ENCODE results near the gene CEP250. TPM values are rescaled to one million over a fixed set of nuclear protein-coding genes. Genes with fewer than 3 reads are reported as not detected.

The CEP250 gene
- polyA plus RNA-seq, 1 donor from 2014 or later, result 22.0 TPM

- Histone ChIP-seq H3K4me2 (ENCODE audit: low read length) (no peak overlapping the region), H3K36me3 (ENCODE audit: insufficient read depth, low read length) (no peaks in the 10 kb centered on the region), H3K9ac (ENCODE audit: low read length) (no peak overlapping the region), H3K27ac (ENCODE audit: low read length) (no peak overlapping the region), H3K9me3 (ENCODE audit: low read length) (no peaks in the 10 kb centered on the region), H3F3A (ENCODE audit: insufficient read depth, low read length, poor library complexity, severe bottlenecking) (no peaks in the 10 kb centered on the region), H3K9me2 (ENCODE audit: insufficient read depth, low read length) (no peaks in the 10 kb centered on the region), H3K27me3 (ENCODE audit: insufficient read depth, low read depth, low read length) (no peaks in the 10 kb centered on the region), H2AFZ (ENCODE audit: low read depth, low read length) (no peak overlapping the region), H3K4me3 (ENCODE audit: low read length) (no peak overlapping the region), H4K20me1 (ENCODE audit: insufficient read depth) (no peaks in the 10 kb centered on the region), H3K79me2 (replicated peaks; ENCODE audit: insufficient read depth, low read length) (no peaks in the 10 kb centered on the region)
- TF ChIP-seq, protein P1, sequence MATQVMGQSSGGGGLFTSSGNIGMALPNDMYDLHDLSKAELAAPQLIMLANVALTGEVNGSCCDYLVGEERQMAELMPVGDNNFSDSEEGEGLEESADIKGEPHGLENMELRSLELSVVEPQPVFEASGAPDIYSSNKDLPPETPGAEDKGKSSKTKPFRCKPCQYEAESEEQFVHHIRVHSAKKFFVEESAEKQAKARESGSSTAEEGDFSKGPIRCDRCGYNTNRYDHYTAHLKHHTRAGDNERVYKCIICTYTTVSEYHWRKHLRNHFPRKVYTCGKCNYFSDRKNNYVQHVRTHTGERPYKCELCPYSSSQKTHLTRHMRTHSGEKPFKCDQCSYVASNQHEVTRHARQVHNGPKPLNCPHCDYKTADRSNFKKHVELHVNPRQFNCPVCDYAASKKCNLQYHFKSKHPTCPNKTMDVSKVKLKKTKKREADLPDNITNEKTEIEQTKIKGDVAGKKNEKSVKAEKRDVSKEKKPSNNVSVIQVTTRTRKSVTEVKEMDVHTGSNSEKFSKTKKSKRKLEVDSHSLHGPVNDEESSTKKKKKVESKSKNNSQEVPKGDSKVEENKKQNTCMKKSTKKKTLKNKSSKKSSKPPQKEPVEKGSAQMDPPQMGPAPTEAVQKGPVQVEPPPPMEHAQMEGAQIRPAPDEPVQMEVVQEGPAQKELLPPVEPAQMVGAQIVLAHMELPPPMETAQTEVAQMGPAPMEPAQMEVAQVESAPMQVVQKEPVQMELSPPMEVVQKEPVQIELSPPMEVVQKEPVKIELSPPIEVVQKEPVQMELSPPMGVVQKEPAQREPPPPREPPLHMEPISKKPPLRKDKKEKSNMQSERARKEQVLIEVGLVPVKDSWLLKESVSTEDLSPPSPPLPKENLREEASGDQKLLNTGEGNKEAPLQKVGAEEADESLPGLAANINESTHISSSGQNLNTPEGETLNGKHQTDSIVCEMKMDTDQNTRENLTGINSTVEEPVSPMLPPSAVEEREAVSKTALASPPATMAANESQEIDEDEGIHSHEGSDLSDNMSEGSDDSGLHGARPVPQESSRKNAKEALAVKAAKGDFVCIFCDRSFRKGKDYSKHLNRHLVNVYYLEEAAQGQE (IDR thresholded peaks at IDR 0.05; ENCODE audit: borderline replicate concordance), result no peak
- no peak for TF ChIP-seq EP300 (conservative IDR thresholded peaks at IDR 0.05; ENCODE audit: poor library complexity, severe bottlenecking)
- no peak for TF ChIP-seq EZH2 (IDR thresholded peaks at IDR 0.05; ENCODE audit: borderline replicate concordance, insufficient read depth, low read length, poor library complexity, severe bottlenecking)
- TF ChIP-seq RAD21 (conservative IDR thresholded peaks at IDR 0.05), result no peak
- TF ChIP-seq POLR2AphosphoS5 (IDR thresholded peaks at IDR 0.05), result no peak
- no peak for TF ChIP-seq TAF1 (IDR thresholded peaks at IDR 0.05; ENCODE audit: low read depth)
- TF ChIP-seq, protein P2, sequence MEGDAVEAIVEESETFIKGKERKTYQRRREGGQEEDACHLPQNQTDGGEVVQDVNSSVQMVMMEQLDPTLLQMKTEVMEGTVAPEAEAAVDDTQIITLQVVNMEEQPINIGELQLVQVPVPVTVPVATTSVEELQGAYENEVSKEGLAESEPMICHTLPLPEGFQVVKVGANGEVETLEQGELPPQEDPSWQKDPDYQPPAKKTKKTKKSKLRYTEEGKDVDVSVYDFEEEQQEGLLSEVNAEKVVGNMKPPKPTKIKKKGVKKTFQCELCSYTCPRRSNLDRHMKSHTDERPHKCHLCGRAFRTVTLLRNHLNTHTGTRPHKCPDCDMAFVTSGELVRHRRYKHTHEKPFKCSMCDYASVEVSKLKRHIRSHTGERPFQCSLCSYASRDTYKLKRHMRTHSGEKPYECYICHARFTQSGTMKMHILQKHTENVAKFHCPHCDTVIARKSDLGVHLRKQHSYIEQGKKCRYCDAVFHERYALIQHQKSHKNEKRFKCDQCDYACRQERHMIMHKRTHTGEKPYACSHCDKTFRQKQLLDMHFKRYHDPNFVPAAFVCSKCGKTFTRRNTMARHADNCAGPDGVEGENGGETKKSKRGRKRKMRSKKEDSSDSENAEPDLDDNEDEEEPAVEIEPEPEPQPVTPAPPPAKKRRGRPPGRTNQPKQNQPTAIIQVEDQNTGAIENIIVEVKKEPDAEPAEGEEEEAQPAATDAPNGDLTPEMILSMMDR (IDR thresholded peaks at IDR 0.05; ENCODE audit: poor library complexity, severe bottlenecking), result no peak
- no peak for TF ChIP-seq SMC3 (conservative IDR thresholded peaks at IDR 0.05; ENCODE audit: poor library complexity)
- no peak for TF ChIP-seq MXI1 (conservative IDR thresholded peaks at IDR 0.05; ENCODE audit: poor library complexity, severe bottlenecking)
These were observed 50.8 kb downstream of the CEP250 start for GRCh38 chr20:35506179-35506578.

- Histone ChIP-seq H4K20me1 (ENCODE audit: insufficient read depth) (no peaks in the 10 kb centered on the region), H3K4me2 (ENCODE audit: low read length) (no peak overlapping the region), H2AFZ (ENCODE audit: low read depth, low read length) (no peak overlapping the region), H3K79me2 (replicated peaks; ENCODE audit: insufficient read depth, low read length) (no peaks in the 10 kb centered on the region), H3K4me3 (ENCODE audit: low read length) (no peak overlapping the region), H3F3A (ENCODE audit: insufficient read depth, low read length, poor library complexity, severe bottlenecking) (no peaks in the 10 kb centered on the region), H3K36me3 (ENCODE audit: insufficient read depth, low read length) (no peaks in the 10 kb centered on the region), H3K9me3 (ENCODE audit: low read length) (no peaks in the 10 kb centered on the region), H3K9ac (ENCODE audit: low read length) (no peak overlapping the region), H3K27ac (ENCODE audit: low read length) (no peak overlapping the region), H3K27me3 (ENCODE audit: insufficient read depth, low read depth, low read length) (no peaks in the 10 kb centered on the region), H3K9me2 (ENCODE audit: insufficient read depth, low read length) (no peaks in the 10 kb centered on the region)
- TF ChIP-seq TAF1 (IDR thresholded peaks at IDR 0.05; ENCODE audit: low read depth) (no peak), EP300 (conservative IDR thresholded peaks at IDR 0.05; ENCODE audit: poor library complexity, severe bottlenecking) (no peak), POLR2AphosphoS5 (IDR thresholded peaks at IDR 0.05) (no peak), RAD21 (conservative IDR thresholded peaks at IDR 0.05) (no peak), MXI1 (conservative IDR thresholded peaks at IDR 0.05; ENCODE audit: poor library complexity, severe bottlenecking) (no peak), SMC3 (conservative IDR thresholded peaks at IDR 0.05; ENCODE audit: poor library complexity) (no peak), EZH2 (IDR thresholded peaks at IDR 0.05; ENCODE audit: borderline replicate concordance, insufficient read depth, low read length, poor library complexity, severe bottlenecking) (no peak)
- TF ChIP-seq, protein P2 (IDR thresholded peaks at IDR 0.05; ENCODE audit: poor library complexity, severe bottlenecking), result no peak
- TF ChIP-seq, protein P1 (IDR thresholded peaks at IDR 0.05; ENCODE audit: borderline replicate concordance), result no peak
These were observed 51.7 kb downstream of the CEP250 start for GRCh38 chr20:35506872-35507638.

All from neural cell (in vitro differentiated cells).